Neural cell (in vitro differentiated cells): ENCODE measurements around the gene SSBP2. TPM values are rescaled to one million over a fixed set of nuclear protein-coding genes. Genes with fewer than 3 reads are reported as not detected.

ENCODE experiments used
- H2AFZ ChIP-seq: fragments of 200-600, 300-800 bp; sonication (generic), shearing (Covaris generic); 2 replicates; pipeline ENCODE4 v1.6.0; 2014; ENCODE audit warnings: low read depth, mild to moderate bottlenecking, antibody characterized with exemption, low read length, moderate library complexity
- H3F3A ChIP-seq: fragments of 200-600 bp; shearing (Covaris generic); 2 replicates; pipeline ENCODE4 v1.6.1; 2016; ENCODE audit warnings: mild to moderate bottlenecking, moderate library complexity, mixed read lengths, antibody characterized with exemption, low read length; ENCODE audit not compliant: insufficient read depth, poor library complexity, severe bottlenecking
- H3K27ac ChIP-seq: fragments of 200-600, 300-800 bp; sonication (generic), shearing (Covaris generic); 2 replicates; pipeline ENCODE4 v1.5.1; 2014; ENCODE audit warnings: mild to moderate bottlenecking, low read length, moderate library complexity
- H3K27me3 ChIP-seq: fragments of 300-800, 200-600 bp; sonication (generic), shearing (Covaris generic); 2 replicates; pipeline ENCODE4 v1.6.0; 2014; ENCODE audit warnings: mild to moderate bottlenecking, low read depth, low read length, moderate library complexity; ENCODE audit not compliant: insufficient read depth
- H3K36me3 ChIP-seq: fragments of 300-800, 200-600 bp; sonication (generic), shearing (Covaris generic); 2 replicates; pipeline ENCODE4 v1.5.1; 2014; ENCODE audit warnings: mild to moderate bottlenecking, antibody characterized with exemption, low read length, moderate library complexity; ENCODE audit not compliant: insufficient read depth
- H3K4me2 ChIP-seq: fragments of 300-800, 200-600 bp; sonication (generic), shearing (Covaris generic); 2 replicates; pipeline ENCODE4 v1.6.0; 2014; ENCODE audit warnings: mild to moderate bottlenecking, low read length
- H3K4me3 ChIP-seq: fragments of 300-800, 200-600 bp; sonication (generic), shearing (Covaris generic); 2 replicates; pipeline ENCODE4 v1.5.1; 2014; ENCODE audit warnings: mild to moderate bottlenecking, low read length, moderate library complexity
- H3K79me2 ChIP-seq: fragments of 200-600 bp; shearing (Covaris generic); replicated peaks from 2 replicates; pipeline ENCODE4 v1.6.0; 2014; ENCODE audit warnings: mild to moderate bottlenecking, low read length, moderate library complexity; ENCODE audit not compliant: insufficient read depth
- H3K9ac ChIP-seq: fragments of 300-800, 200-600 bp; sonication (generic), shearing (Covaris generic); 2 replicates; pipeline ENCODE4 v1.6.1; 2016; ENCODE audit warnings: mild to moderate bottlenecking, low read length, mixed read lengths
- H3K9me2 ChIP-seq: fragments of 200-600 bp; shearing (Covaris generic); 2 replicates; pipeline ENCODE4 v1.6.1; 2016; ENCODE audit warnings: mild to moderate bottlenecking, low read length, mixed read lengths; ENCODE audit not compliant: insufficient read depth
- H3K9me3 ChIP-seq: fragments of 200-600, 300-800 bp; sonication (generic), shearing (Covaris generic); 2 replicates; pipeline ENCODE4 v1.6.1; 2016; ENCODE audit warnings: mild to moderate bottlenecking, mixed run types, low read length, moderate library complexity, mixed read lengths
- H4K20me1 ChIP-seq: fragments of 200-600 bp; shearing (Covaris generic); 2 replicates; pipeline ENCODE4 v1.6.1; 2016; ENCODE audit warnings: mild to moderate bottlenecking, mixed run types; ENCODE audit not compliant: insufficient read depth
- CTCF ChIP-seq: fragments of 450-650 bp; IDR thresholded peaks from 2 replicates; pipeline ENCODE4 v1.5.1; 2014; ENCODE audit warnings: antibody characterized with exemption, mild to moderate bottlenecking, moderate library complexity; ENCODE audit not compliant: poor library complexity, severe bottlenecking
- EP300 ChIP-seq: fragments of 450-650 bp; conservative IDR thresholded peaks from 2 replicates; pipeline ENCODE4 v1.6.1; 2014; ENCODE audit warnings: antibody characterized with exemption, mild to moderate bottlenecking, moderate library complexity; ENCODE audit not compliant: poor library complexity, severe bottlenecking
- EZH2 ChIP-seq: fragments of 200-600, 300-800 bp; shearing (Covaris generic), sonication (generic); IDR thresholded peaks from 2 replicates; pipeline ENCODE4 v1.6.1; 2014; ENCODE audit warnings: antibody characterized with exemption, low read length, borderline replicate concordance, mild to moderate bottlenecking; ENCODE audit not compliant: insufficient read depth, poor library complexity, severe bottlenecking
- MXI1 ChIP-seq: fragments of 450-650 bp; conservative IDR thresholded peaks from 2 replicates; pipeline ENCODE4 v1.6.1; 2014; ENCODE audit warnings: antibody characterized with exemption, mild to moderate bottlenecking; ENCODE audit not compliant: poor library complexity, severe bottlenecking
- POLR2AphosphoS5 ChIP-seq: IDR thresholded peaks from 2 replicates; pipeline ENCODE4 v1.6.1; 2012
- RAD21 ChIP-seq: fragments of 450-650 bp; conservative IDR thresholded peaks from 2 replicates; pipeline ENCODE4 v1.6.1; 2014; ENCODE audit warnings: antibody characterized with exemption, mild to moderate bottlenecking, moderate library complexity
- REST ChIP-seq: IDR thresholded peaks from 2 replicates; pipeline ENCODE4 v1.6.1; 2012; ENCODE audit warnings: borderline replicate concordance
- SMC3 ChIP-seq: fragments of 450-650 bp; conservative IDR thresholded peaks from 2 replicates; pipeline ENCODE4 v1.6.1; 2014; ENCODE audit warnings: antibody characterized with exemption, mild to moderate bottlenecking, moderate library complexity; ENCODE audit not compliant: poor library complexity
- TAF1 ChIP-seq: IDR thresholded peaks from 2 replicates; pipeline ENCODE4 v1.6.1; 2012; ENCODE audit warnings: low read depth
- polyA plus RNA-seq: library from polyadenylated mRNA; depleted of rRNA; stranded (reverse); fragments of >200 nt; gene quantifications from 2 replicates; pipeline ENCODE4 v1.2.3, GENCODE V29; 2014

SSBP2 gene
- polyA plus RNA-seq, 1 donor from 2014 or later: 128 TPM

GRCh38 chr5:81533629-81534405 is 217.1 kb downstream of the SSBP2 start:
- Histone ChIP-seq H3K27me3 (no peaks in the 10 kb centered on the region), H3K9me2 (no peaks in the 10 kb centered on the region), H4K20me1 (no peaks in the 10 kb centered on the region), H3K4me2 (no peak overlapping the region), H3K79me2 (peaks cover 10% of the 10 kb centered on the region), H3K9ac (no peak overlapping the region), H3K9me3 (peaks cover 6% of the 10 kb centered on the region), H3F3A (no peaks in the 10 kb centered on the region), H3K36me3 (peaks cover 7% of the 10 kb centered on the region), H2AFZ (no peak overlapping the region), H3K27ac (no peak overlapping the region), H3K4me3 (no peak overlapping the region)
- TF ChIP-seq SMC3 (no peak), CTCF (no peak), REST (no peak), EZH2 (no peak), MXI1 (no peak)

GRCh38 chr5:81530919-81531318 is 220.0 kb downstream of the SSBP2 start:
- no peaks in the 10 kb centered on the region for H3K36me3 ChIP-seq
- H3K9ac ChIP-seq: no peak overlapping the region
- no peak overlapping the region for H2AFZ ChIP-seq
- no peaks in the 10 kb centered on the region for H4K20me1 ChIP-seq
- no peak overlapping the region for H3K27ac ChIP-seq
- H3K9me3 ChIP-seq: no peaks in the 10 kb centered on the region
- no peaks in the 10 kb centered on the region for H3K27me3 ChIP-seq
- H3K9me2 ChIP-seq: no peaks in the 10 kb centered on the region
- H3F3A ChIP-seq: no peaks in the 10 kb centered on the region
- no peak overlapping the region for H3K4me2 ChIP-seq
- H3K79me2 ChIP-seq: peaks cover 10% of the 10 kb centered on the region
- TF ChIP-seq TAF1 (no peak), EP300 (no peak), POLR2AphosphoS5 (no peak), REST (no peak), CTCF (no peak), RAD21 (no peak)
- no peak overlapping the region for H3K4me3 ChIP-seq
